D721Med (cell line): Measurements from ENCODE around the gene RASGRP3.

Experiments
- DNase-seq: peaks from one replicate; pipeline ENCODE4 v3.0.0; 2011; ENCODE audit warnings: low spot score; ENCODE audit not compliant: insufficient read length
- FAIRE-seq: peaks from 2 replicates; lab custom pipeline; 2011; peaks lifted over from hg19 to GRCh38; lab: Jason Lieb, UNC
- TF ChIP-seq, protein P1 (sequence below): IDR thresholded peaks from 2 replicates; pipeline ENCODE4 v1.5.1; 2012; ENCODE audit warnings: mild to moderate bottlenecking, control low read depth; ENCODE audit not compliant: insufficient read depth; ENCODE audit errors: missing control alignments

Gene RASGRP3

DNA sequence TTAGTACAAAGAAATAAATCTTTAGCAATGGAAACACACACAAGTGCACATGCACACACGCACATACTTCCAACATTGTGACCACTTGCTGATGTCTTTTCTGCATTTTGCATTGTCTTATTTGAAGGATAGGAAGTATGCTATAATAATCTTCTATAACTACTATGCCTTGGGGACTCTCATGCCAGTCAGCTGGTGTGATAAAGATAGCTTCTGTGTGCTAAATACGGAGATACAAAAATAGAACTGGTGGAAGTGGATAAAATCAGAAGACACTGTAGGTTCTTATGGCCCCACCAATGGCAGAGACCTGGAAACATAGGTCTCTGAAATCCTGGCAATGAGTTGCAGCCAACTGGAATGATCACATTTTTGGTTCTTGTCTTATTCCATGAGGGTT, 31.5 kb upstream of the RASGRP3 start:
- no peak for DNase-seq
- no peak for FAIRE-seq
- TF ChIP-seq, protein P1, sequence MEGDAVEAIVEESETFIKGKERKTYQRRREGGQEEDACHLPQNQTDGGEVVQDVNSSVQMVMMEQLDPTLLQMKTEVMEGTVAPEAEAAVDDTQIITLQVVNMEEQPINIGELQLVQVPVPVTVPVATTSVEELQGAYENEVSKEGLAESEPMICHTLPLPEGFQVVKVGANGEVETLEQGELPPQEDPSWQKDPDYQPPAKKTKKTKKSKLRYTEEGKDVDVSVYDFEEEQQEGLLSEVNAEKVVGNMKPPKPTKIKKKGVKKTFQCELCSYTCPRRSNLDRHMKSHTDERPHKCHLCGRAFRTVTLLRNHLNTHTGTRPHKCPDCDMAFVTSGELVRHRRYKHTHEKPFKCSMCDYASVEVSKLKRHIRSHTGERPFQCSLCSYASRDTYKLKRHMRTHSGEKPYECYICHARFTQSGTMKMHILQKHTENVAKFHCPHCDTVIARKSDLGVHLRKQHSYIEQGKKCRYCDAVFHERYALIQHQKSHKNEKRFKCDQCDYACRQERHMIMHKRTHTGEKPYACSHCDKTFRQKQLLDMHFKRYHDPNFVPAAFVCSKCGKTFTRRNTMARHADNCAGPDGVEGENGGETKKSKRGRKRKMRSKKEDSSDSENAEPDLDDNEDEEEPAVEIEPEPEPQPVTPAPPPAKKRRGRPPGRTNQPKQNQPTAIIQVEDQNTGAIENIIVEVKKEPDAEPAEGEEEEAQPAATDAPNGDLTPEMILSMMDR = no peak

DNA sequence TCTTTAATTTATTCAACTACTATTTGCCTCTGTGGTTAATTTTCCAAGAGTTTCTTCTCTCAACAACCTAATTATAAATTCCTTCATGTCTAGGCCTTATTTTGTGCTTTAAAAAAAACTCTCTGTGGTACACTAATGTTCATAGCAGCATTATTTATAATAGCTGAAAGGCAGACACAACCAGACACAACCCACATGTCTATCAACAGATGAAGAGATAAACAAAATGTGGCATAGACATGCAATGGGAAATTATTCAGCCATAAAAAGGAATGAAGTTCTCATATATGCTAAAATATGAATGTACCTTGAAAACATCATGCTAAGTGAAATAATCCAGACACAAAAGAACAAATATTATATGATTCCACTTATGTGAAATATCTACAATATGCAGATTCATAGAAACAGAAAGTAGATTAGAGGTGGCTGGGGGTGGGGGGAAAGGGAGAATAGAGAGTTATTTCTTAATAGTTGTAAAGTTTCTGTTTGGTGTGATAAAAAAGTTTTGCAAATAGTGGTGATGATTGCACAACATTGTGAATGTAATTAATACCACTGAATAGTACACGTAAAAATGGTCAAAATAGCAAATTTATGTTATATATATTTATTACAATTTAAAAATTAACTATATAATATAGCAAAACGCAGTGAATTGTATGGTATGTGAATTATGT, 28.1 kb upstream of the RASGRP3 start:
- FAIRE-seq (no peak), DNase-seq (no peak)
- TF ChIP-seq, protein P1 = no peak

DNA sequence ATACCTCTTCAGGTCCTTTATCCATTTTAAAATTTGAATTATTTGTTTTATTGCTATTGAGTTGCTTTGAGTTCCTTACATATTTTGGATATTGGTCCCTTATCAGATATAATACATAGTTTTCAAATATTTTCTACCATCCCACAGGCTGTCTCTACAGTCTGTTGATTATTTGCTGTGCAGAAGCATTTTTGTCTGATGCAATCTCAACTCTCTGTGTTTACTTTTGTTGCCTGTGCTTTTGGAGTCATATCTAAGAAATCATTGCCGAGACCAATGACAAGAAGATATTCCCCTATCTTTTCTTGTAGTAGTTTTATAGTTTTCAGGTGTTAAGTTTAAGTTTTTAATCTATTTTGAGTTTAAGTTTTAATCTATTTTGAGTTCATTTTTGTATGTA, 25.2 kb upstream of the RASGRP3 start:
- DNase-seq (no peak), FAIRE-seq (no peak)
- TF ChIP-seq, protein P1 = no peak

DNA sequence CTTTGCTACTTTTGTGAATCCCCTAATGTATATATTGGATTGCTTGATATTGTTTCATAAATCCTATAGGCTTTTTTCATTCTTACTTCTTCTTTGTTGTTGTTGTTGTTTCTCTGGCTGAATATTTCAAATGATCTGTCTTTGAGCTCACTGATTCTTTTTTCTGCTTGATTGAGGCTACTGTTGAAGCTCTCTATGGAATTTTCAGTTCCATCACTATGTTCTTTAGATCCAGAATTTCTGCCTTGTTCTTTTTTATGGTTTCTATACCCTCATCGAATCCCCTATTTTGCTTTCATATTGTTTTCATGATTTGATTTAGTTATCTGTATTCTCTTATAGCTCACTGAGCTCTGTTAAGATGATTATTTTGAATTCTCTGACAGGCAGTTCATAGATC, 24.6 kb upstream of the RASGRP3 start:
- DNase-seq (no peak), FAIRE-seq (no peak)

DNA sequence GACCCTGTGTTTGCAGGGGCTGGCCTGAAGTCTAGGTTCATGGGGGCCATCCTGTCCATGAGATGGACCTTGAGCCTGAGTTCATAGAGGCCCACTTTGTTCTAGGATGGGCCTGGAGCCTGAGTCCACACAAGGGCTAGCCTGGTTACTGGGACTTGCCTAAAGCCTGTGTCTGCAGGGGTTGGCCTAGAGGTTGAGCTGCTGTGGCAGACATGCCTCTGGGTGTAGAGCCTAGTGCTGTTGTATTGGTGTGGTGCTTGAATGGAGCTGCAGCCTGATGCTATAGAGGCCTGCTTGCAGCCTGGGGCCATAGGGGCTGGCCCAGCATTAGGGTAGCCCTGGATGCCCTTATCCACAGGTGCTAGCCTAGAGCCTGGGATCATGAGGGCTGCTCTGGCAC, 23.9 kb upstream of the RASGRP3 start:
- DNase-seq (no peak), FAIRE-seq (no peak)
- TF ChIP-seq, protein P1 = no peak

More for the DNA sequence above, 24.6 kb upstream of the RASGRP3 start:
- TF ChIP-seq, protein P1 = no peak

DNA sequence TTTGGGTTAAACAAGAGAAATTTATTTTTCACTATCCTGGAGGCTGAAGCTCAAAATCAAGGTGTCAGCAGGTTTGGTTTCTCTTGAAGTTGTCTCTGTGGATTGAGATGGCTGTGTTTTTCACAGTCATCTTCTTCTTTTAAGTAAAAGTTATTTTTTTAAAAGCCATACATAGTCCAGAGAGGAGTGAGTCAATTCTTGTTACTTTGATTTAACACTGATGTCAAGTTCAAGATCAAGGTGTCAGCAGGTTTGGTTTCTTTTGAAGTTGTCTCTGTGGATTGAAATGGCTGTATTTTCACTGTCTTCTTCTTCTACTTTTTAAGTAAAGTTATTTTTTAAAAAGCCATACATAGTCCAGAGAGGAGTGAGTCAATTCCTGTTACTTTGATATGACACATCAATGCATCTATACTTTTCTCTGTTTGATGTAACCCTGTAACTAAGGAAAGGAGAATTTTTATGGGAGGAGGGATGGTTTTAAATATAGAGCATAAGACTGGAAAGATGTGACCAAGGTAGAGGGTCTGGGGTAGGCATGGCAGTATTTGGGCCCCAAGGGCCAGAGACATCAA, 22.5 kb upstream of the RASGRP3 start:
- DNase-seq = no peak

More for the DNA sequence above, 22.5 kb upstream of the RASGRP3 start:
- TF ChIP-seq, protein P1 = no peak
- FAIRE-seq = no peak
